Endodermal cell (in vitro differentiated cells): ENCODE results near the gene TUBB6. TPM values are rescaled to one million over a fixed set of nuclear protein-coding genes. Genes with fewer than 3 reads are reported as not detected.

Experiments used
- DNase-seq: peaks from one replicate; pipeline ENCODE4 v3.0.0-alpha.2; 2017
- H3K27ac ChIP-seq: 2 replicates; pipeline ENCODE4 v1.5.1; 2013; ENCODE audit warnings: mild to moderate bottlenecking, low read depth, low read length, moderate library complexity
- H3K27me3 ChIP-seq: 2 replicates; pipeline ENCODE4 v1.6.1; 2013; ENCODE audit warnings: mild to moderate bottlenecking, low read length, moderate library complexity; ENCODE audit not compliant: insufficient read depth, control insufficient read depth, poor library complexity, severe bottlenecking
- H3K36me3 ChIP-seq: 2 replicates; pipeline ENCODE4 v1.7.0; 2013; ENCODE audit warnings: mild to moderate bottlenecking, low read length, moderate library complexity; ENCODE audit not compliant: control insufficient read depth, insufficient read depth
- H3K4me1 ChIP-seq: one replicate; pipeline ENCODE4 v1.7.0; 2013; ENCODE audit warnings: low read length; ENCODE audit not compliant: control insufficient read depth, insufficient read depth
- H3K4me3 ChIP-seq: 2 replicates; pipeline ENCODE4 v1.5.1; 2013; ENCODE audit warnings: mild to moderate bottlenecking, low read length, moderate library complexity
- H3K9ac ChIP-seq: 2 replicates; pipeline ENCODE4 v1.6.1; 2013; ENCODE audit warnings: mild to moderate bottlenecking, low read length, moderate library complexity; ENCODE audit not compliant: poor library complexity, severe bottlenecking; ENCODE audit errors: extremely low read depth
- H3K9me3 ChIP-seq: 2 replicates; pipeline ENCODE4 v1.6.1; 2013; ENCODE audit warnings: mild to moderate bottlenecking, low read length, moderate library complexity; ENCODE audit not compliant: control insufficient read depth
- H3K27ac Mint-ChIP-seq: 2 replicates; pipeline ENCODE4 v1.8.0; 2020; ENCODE audit warnings: mixed read lengths
- H3K27me3 Mint-ChIP-seq: 2 replicates; pipeline ENCODE4 v1.8.0; 2021; ENCODE audit warnings: mild to moderate bottlenecking, mixed read lengths; ENCODE audit not compliant: insufficient read depth
- H3K36me3 Mint-ChIP-seq: 2 replicates; pipeline ENCODE4 v1.8.0; 2020; ENCODE audit warnings: low read depth, mixed read lengths
- H3K4me1 Mint-ChIP-seq: 2 replicates; pipeline ENCODE4 v1.8.0; 2020; ENCODE audit warnings: mixed read lengths
- H3K4me3 Mint-ChIP-seq: 2 replicates; pipeline ENCODE4 v1.8.0; 2020; ENCODE audit warnings: mild to moderate bottlenecking, moderate library complexity, mixed read lengths
- H3K9me3 Mint-ChIP-seq: 2 replicates; pipeline ENCODE4 v1.8.0; 2020; ENCODE audit warnings: mild to moderate bottlenecking, mixed read lengths
- CTCF ChIP-seq: fragments of 200-600 bp; sonication (generic); conservative IDR thresholded peaks from 2 replicates; pipeline ENCODE4 v1.5.0; 2021; ENCODE audit warnings: antibody characterized with exemption, mild to moderate bottlenecking
- WGBS, 2 experiments: methylation state at CpG; one replicate each; pipeline versions ENCODE4 v1.1.5 to v1.1.7; 2013; ENCODE audit warnings: missing lambda C conversion rate in 2 of 2, mixed read lengths in 1 of 2; ENCODE audit not compliant: insufficient coverage in 1 of 2, insufficient read length in 1 of 2; 5-methylcytosine and 5-hydroxymethylcytosine counted together
- total RNA-seq, 2 donors: library from RNA; stranded (reverse); fragmentation: NEBNext Ultra II Directional in 1 of 2; extraction: Animal tissue kit (Norgen Biotek cat#: 25700) in 1 of 2; gene quantifications; 2 replicates in 1 of 2; 3 replicates in 1 of 2; pipeline ENCODE4 v1.2.1, GENCODE V29; 2021

The TUBB6 gene
- total RNA-seq, 2 donors from 2014 or later = 33.0 to 45.4 TPM

- Histone ChIP-seq H3K9me3 (no peaks in the 10 kb centered on the region), H3K27ac (no peak overlapping the region), H3K36me3 (peaks cover 52% of the 10 kb centered on the region), H3K27me3 (no peaks in the 10 kb centered on the region), H3K4me1 (peaks cover 22% of the 10 kb centered on the region), H3K9ac (no peak overlapping the region), H3K4me3 (no peak overlapping the region)
- H3K4me1 Mint-ChIP-seq = peaks cover 44% of the 10 kb centered on the region
- H3K36me3 Mint-ChIP-seq = peaks cover 56% of the 10 kb centered on the region
- H3K27me3 Mint-ChIP-seq = no peaks in the 10 kb centered on the region
- H3K27ac Mint-ChIP-seq = peak overlapping the region; percentile 80
- 82 to 92% methylated on average over 2 of the region's 2 CpGs for WGBS, 2 experiments
- H3K9me3 Mint-ChIP-seq = no peaks in the 10 kb centered on the region
- TF ChIP-seq CTCF = no peak
- no peak overlapping the region for H3K4me3 Mint-ChIP-seq
- no peak for DNase-seq
These were observed 30.3 kb downstream of the TUBB6 start for GRCh38 chr18:12338382-12338781.

GRCh38 chr18:12340945-12341660 lies 33.1 kb downstream of the TUBB6 start:
- H3K36me3 ChIP-seq = peaks cover 58% of the 10 kb centered on the region

GRCh38 chr18:12342661-12343060 lies 34.6 kb downstream of the TUBB6 start:
- Mint-ChIP-seq H3K4me1 (peaks cover 8% of the 10 kb centered on the region), H3K9me3 (no peaks in the 10 kb centered on the region), H3K4me3 (no peak overlapping the region), H3K36me3 (peaks cover 65% of the 10 kb centered on the region), H3K27ac (no peak overlapping the region), H3K27me3 (no peaks in the 10 kb centered on the region)
- peaks cover 60% of the 10 kb centered on the region for H3K36me3 ChIP-seq
- no peak overlapping the region for H3K9ac ChIP-seq
- 92 to 96% methylated on average over 4 of the region's 4 CpGs for WGBS, 2 experiments
- no peaks in the 10 kb centered on the region for H3K27me3 ChIP-seq
- no peak overlapping the region for H3K27ac ChIP-seq
- no peaks in the 10 kb centered on the region for H3K9me3 ChIP-seq
- H3K4me3 ChIP-seq = no peak overlapping the region
- peaks cover 2% of the 10 kb centered on the region for H3K4me1 ChIP-seq
- DNase-seq = no peak
- no peak for TF ChIP-seq CTCF

More at GRCh38 chr18:12340945-12341660, 33.1 kb downstream of the TUBB6 start:
- Mint-ChIP-seq H3K4me1 (peaks cover 21% of the 10 kb centered on the region), H3K9me3 (no peaks in the 10 kb centered on the region), H3K27ac (no peak overlapping the region), H3K4me3 (no peak overlapping the region), H3K36me3 (peaks cover 64% of the 10 kb centered on the region), H3K27me3 (no peaks in the 10 kb centered on the region)
- no peak for TF ChIP-seq CTCF
- 96 to 98% methylated on average over 3 to 4 of the region's 5 CpGs for WGBS, 2 experiments
- Histone ChIP-seq H3K27ac (no peak overlapping the region), H3K27me3 (no peaks in the 10 kb centered on the region), H3K4me1 (peaks cover 7% of the 10 kb centered on the region), H3K4me3 (no peak overlapping the region), H3K9me3 (no peaks in the 10 kb centered on the region), H3K9ac (no peak overlapping the region)
- DNase-seq = no peak
